ENCODE measurements around the gene RAB42. TPM values are rescaled to one million over a fixed set of nuclear protein-coding genes. Genes with fewer than 3 reads are reported as not detected.

The RAB42 gene
- total and polyA plus RNA-seq, 2 experiments from 2014 or later = 2.4 to 2.5 TPM

- Histone ChIP-seq H3K27ac (peak within 1 kb of the TSS; percentile 65), H3K27me3 (replicated peaks; ENCODE audit: insufficient read depth) (no peaks in the 10 kb centered on the region), H3K9me2 (ENCODE audit: insufficient read depth) (no peaks in the 10 kb centered on the region), H3K4me2 (ENCODE audit: unreplicated experiment) (peak within 1 kb of the TSS; percentile 83), H4K20me1 (ENCODE audit: insufficient read depth) (no peaks in the 10 kb centered on the region), H3K4me1 (ENCODE audit: insufficient read depth) (peaks cover 7% of the 10 kb centered on the region), H3K9ac (peak within 1 kb of the TSS; percentile 90), H2AFZ (peak within 1 kb of the TSS; percentile 96), H3K4me3 (peak within 1 kb of the TSS; percentile 95), H3K36me3 (ENCODE audit: low read depth) (peaks cover 3% of the 10 kb centered on the region; the same call in 1 of the 2 replicates), H3F3A (ENCODE audit: insufficient read depth) (no peaks in the 10 kb centered on the region), H3K9me3 (ENCODE audit: low read depth) (no peaks in the 10 kb centered on the region), H3K79me2 (ENCODE audit: insufficient read depth) (peaks cover 30% of the 10 kb centered on the region)
- in situ Hi-C loops (cut with MboI) = no loop called here
- 1 to 2% methylated on average over 41 to 62 of the region's 63 CpGs for WGBS, 2 experiments (ENCODE audit: low coverage in 1 of 2, low lambda C conversion rate in 2 of 2, missing lambda C conversion rate in 2 of 2)
- no peak for TF ChIP-seq EZH2 (IDR thresholded peaks at IDR 0.05; ENCODE audit: insufficient read depth, poor library complexity, severe bottlenecking)
- TF ChIP-seq EZH2phosphoT487 (IDR thresholded peaks at IDR 0.05; ENCODE audit: insufficient read depth, low read depth) = no peak
- peak; percentile 99 for DNase-seq
Observed at GRCh38 chr1:28552758-28553663, 39.1 kb upstream of the RAB42 start, which contains the start of gene TRNAU1AP. TRNAU1AP (plus strand) TSS chr1:28553085; CDS start chr1:28553111, 26 bp downstream.

GRCh38 chr1:28560886-28561285 lies 31.2 kb upstream of the RAB42 start:
- in situ Hi-C loops (cut with MboI) = no loop called here

GRCh38 chr1:28564310-28564709 lies 27.8 kb upstream of the RAB42 start:
- DNase-seq = no peak
- no peak for TF ChIP-seq EZH2 (IDR thresholded peaks at IDR 0.05; ENCODE audit: insufficient read depth, poor library complexity, severe bottlenecking)
- no peak for TF ChIP-seq EZH2phosphoT487 (IDR thresholded peaks at IDR 0.05; ENCODE audit: insufficient read depth, low read depth)
- Histone ChIP-seq H3K27ac (no peak overlapping the region), H3K9me2 (ENCODE audit: insufficient read depth) (no peaks in the 10 kb centered on the region), H3K4me1 (ENCODE audit: insufficient read depth) (no peaks in the 10 kb centered on the region), H3K9ac (no peak overlapping the region), H4K20me1 (ENCODE audit: insufficient read depth) (no peaks in the 10 kb centered on the region), H3K4me3 (no peak overlapping the region), H3K9me3 (ENCODE audit: low read depth) (no peaks in the 10 kb centered on the region), H3K4me2 (ENCODE audit: unreplicated experiment) (no peak overlapping the region), H3F3A (ENCODE audit: insufficient read depth) (no peaks in the 10 kb centered on the region), H3K27me3 (replicated peaks; ENCODE audit: insufficient read depth) (no peaks in the 10 kb centered on the region), H3K79me2 (ENCODE audit: insufficient read depth) (0 out of 2 replicates have a peak, but pooled peaks cover 5% of the 10 kb centered on the region), H2AFZ (no peak overlapping the region), H3K36me3 (ENCODE audit: low read depth) (peaks cover 59% of the 10 kb centered on the region; the same call in 1 of the 2 replicates)
- in situ Hi-C loops (cut with MboI) = no loop called here

More at GRCh38 chr1:28560886-28561285, 31.2 kb upstream of the RAB42 start:
- WGBS, 2 experiments (ENCODE audit: low coverage in 1 of 2, low lambda C conversion rate in 2 of 2, missing lambda C conversion rate in 2 of 2) = 97% methylated on average over 3 of the region's 3 CpGs
- Histone ChIP-seq H3K4me1 (ENCODE audit: insufficient read depth) (no peaks in the 10 kb centered on the region), H3K9ac (no peak overlapping the region), H3K4me3 (no peak overlapping the region), H3K36me3 (ENCODE audit: low read depth) (peaks cover 58% of the 10 kb centered on the region; the same call in 1 of the 2 replicates), H3K27ac (no peak overlapping the region), H3K9me2 (ENCODE audit: insufficient read depth) (no peaks in the 10 kb centered on the region), H4K20me1 (ENCODE audit: insufficient read depth) (no peaks in the 10 kb centered on the region), H3F3A (ENCODE audit: insufficient read depth) (no peaks in the 10 kb centered on the region), H2AFZ (no peak overlapping the region), H3K4me2 (ENCODE audit: unreplicated experiment) (no peak overlapping the region), H3K9me3 (ENCODE audit: low read depth) (no peaks in the 10 kb centered on the region), H3K79me2 (ENCODE audit: insufficient read depth) (0 out of 2 replicates have a peak, but pooled peaks cover 10% of the 10 kb centered on the region), H3K27me3 (replicated peaks; ENCODE audit: insufficient read depth) (no peaks in the 10 kb centered on the region)
- no peak for DNase-seq
- TF ChIP-seq EZH2phosphoT487 (IDR thresholded peaks at IDR 0.05; ENCODE audit: insufficient read depth, low read depth) (no peak), EZH2 (IDR thresholded peaks at IDR 0.05; ENCODE audit: insufficient read depth, poor library complexity, severe bottlenecking) (no peak)

DNA sequence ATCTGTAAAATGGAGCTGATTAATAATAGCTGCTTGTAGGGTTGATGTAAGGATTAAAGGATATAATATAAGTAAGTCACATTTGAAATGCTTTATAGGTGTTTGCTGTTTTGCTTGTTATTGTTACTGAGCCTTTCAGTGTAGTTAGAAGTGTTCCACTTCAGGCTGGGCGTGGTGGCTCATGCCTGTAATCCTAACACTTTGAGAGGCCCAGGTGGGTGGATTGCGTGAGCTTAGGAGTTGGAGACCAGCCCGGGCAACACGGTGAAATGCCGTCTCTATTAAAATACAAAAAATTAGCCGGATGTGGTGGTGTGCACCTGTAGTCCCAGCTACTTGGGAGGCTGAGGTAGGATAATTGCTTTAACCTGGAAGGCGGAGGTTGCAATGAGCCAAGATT lies 27.0 kb upstream of the RAB42 start:
- Histone ChIP-seq H3F3A (ENCODE audit: insufficient read depth) (no peaks in the 10 kb centered on the region), H3K27me3 (replicated peaks; ENCODE audit: insufficient read depth) (no peaks in the 10 kb centered on the region), H3K9me3 (ENCODE audit: low read depth) (no peaks in the 10 kb centered on the region), H3K4me2 (ENCODE audit: unreplicated experiment) (no peak overlapping the region), H2AFZ (no peak overlapping the region), H3K4me1 (ENCODE audit: insufficient read depth) (no peaks in the 10 kb centered on the region), H3K4me3 (no peak overlapping the region), H3K79me2 (ENCODE audit: insufficient read depth) (no peaks in the 10 kb centered on the region), H4K20me1 (ENCODE audit: insufficient read depth) (no peaks in the 10 kb centered on the region), H3K36me3 (ENCODE audit: low read depth) (peaks cover 52% of the 10 kb centered on the region; the same call in 1 of the 2 replicates), H3K27ac (no peak overlapping the region), H3K9me2 (ENCODE audit: insufficient read depth) (no peaks in the 10 kb centered on the region), H3K9ac (no peak overlapping the region)
- TF ChIP-seq EZH2phosphoT487 (IDR thresholded peaks at IDR 0.05; ENCODE audit: insufficient read depth, low read depth) = no peak
- no peak for TF ChIP-seq EZH2 (IDR thresholded peaks at IDR 0.05; ENCODE audit: insufficient read depth, poor library complexity, severe bottlenecking)
- 95 to 98% methylated on average over 7 of the region's 7 CpGs for WGBS, 2 experiments (ENCODE audit: low coverage in 1 of 2, low lambda C conversion rate in 2 of 2, missing lambda C conversion rate in 2 of 2)
- DNase-seq = no peak
- in situ Hi-C loops (cut with MboI) = no loop called here
